K562 (cell line): ENCODE results near the gene GPX7. TPM values are rescaled to one million over a fixed set of nuclear protein-coding genes. Genes with fewer than 3 reads are reported as not detected.

Source experiments
- CTCF ChIP-seq, 3 experiments: IDR thresholded peaks in 2 of 3; conservative IDR thresholded peaks in 1 of 3; 2 replicates each; pipeline ENCODE4 v1.5.1; 2011 to 2012; ENCODE audit warnings: low read length in 3 of 3, mild to moderate bottlenecking in 3 of 3, control low read depth in 2 of 3, improper control_type of control experiment in 1 of 3, inconsistent platforms in 1 of 3, low read depth in 1 of 3, mixed read lengths in 1 of 3, moderate library complexity in 1 of 3; ENCODE audit not compliant: insufficient read depth in 2 of 3
- ELF2 ChIP-seq: fragments of 250-450 bp; sonication (Bioruptor Pico); IDR thresholded peaks from 2 replicates; pipeline ENCODE4 v1.5.0; 2021; ENCODE audit warnings: mild to moderate bottlenecking
- MAZ ChIP-seq, 2 experiments: fragments of 450-650 bp in 1 of 2; sonication (generic) in 1 of 2; formaldehyde crosslinking; IDR thresholded peaks in 1 of 2; conservative IDR thresholded peaks in 1 of 2; 2 replicates each; pipeline versions ENCODE4 v1.4.0 to v1.5.0; 2020; ENCODE audit warnings: mild to moderate bottlenecking in 1 of 2, missing genetic modification reagents in 1 of 2
- NCOA2 ChIP-seq, 2 experiments: fragments of 450-650 bp; IDR thresholded peaks; 2 replicates each; pipeline ENCODE4 v1.6.1; 2018; ENCODE audit warnings: mild to moderate bottlenecking in 2 of 2, moderate library complexity in 1 of 2; ENCODE audit not compliant: partially characterized antibody in 2 of 2
- PHF20 ChIP-seq: fragments of 450-650 bp; IDR thresholded peaks from 2 replicates; pipeline ENCODE4 v1.6.1; 2018; ENCODE audit not compliant: partially characterized antibody
- REST ChIP-seq, 2 experiments: fragments of 450-650 bp; formaldehyde crosslinking in 1 of 2; IDR thresholded peaks; 2 replicates each; pipeline versions ENCODE4 v1.4.0 to v1.6.1; 2014 to 2020; ENCODE audit warnings: mild to moderate bottlenecking in 2 of 2, borderline replicate concordance in 1 of 2, low read depth in 1 of 2
- ZNF263 ChIP-seq: sonication (generic); formaldehyde crosslinking; IDR thresholded peaks from 2 replicates; pipeline ENCODE4 v1.8.0; 2022; ENCODE audit warnings: mild to moderate bottlenecking, missing genetic modification reagents, borderline replicate concordance
- ZNF407 ChIP-seq: fragments of 450-650 bp; IDR thresholded peaks from 2 replicates; pipeline ENCODE4 v1.6.1; 2016; ENCODE audit warnings: low read depth
- polyA plus RNA-seq, 8 experiments: library from polyadenylated mRNA; depleted of rRNA in 4 of 8; stranded (reverse) in 5 of 8; unstranded in 3 of 8; fragments of >200 nt; fragmentation: Nextera tagmentation in 2 of 8; fragmentation: Illumina TruSeq in 1 of 8; extraction: Ambion mirVana in 2 of 8; extraction: Trizol in 1 of 8; gene quantifications; 2 replicates each; pipeline versions ENCODE4 v1.2.1 to v1.2.3, GENCODE V29; 2011 to 2014; ENCODE audit warnings: inconsistent platforms in 1 of 8, missing spikeins in 1 of 8
- total RNA-seq, 7 experiments: library from RNA; depleted of rRNA in 6 of 7; stranded (reverse); fragments of >200 nt in 6 of 7; fragmentation: Illumina TruSeq in 2 of 7; extraction: Trizol in 2 of 7; gene quantifications; 2 replicates each; pipeline versions ENCODE4 v1.2.1 to v1.2.3, GENCODE V29; 2011 to 2021; ENCODE audit warnings: low replicate concordance in 1 of 7

Gene GPX7
- total and polyA plus RNA-seq, 9 of the 15 experiments (the other 6 are each of a cell fraction or from before 2014, with no cell fraction given), result 0.08 TPM; not detected in 8

GRCh38 chr1:52567943-52568342 is 34.2 kb upstream of the GPX7 start (continued):
- TF ChIP-seq REST (IDR thresholded peaks at IDR 0.05; ENCODE audit: borderline replicate concordance) (no peak; the same call in 1 of the 2 replicates), REST (CRISPR knock-in tag; IDR thresholded peaks at IDR 0.05; ENCODE audit: low read depth) (no peak), ELF2 (CRISPR knock-in tag) (no peak), ZNF263 (peak; percentile 82), CTCF (IDR thresholded peaks at IDR 0.05 in 2 of 3, conservative IDR thresholded peaks at IDR 0.05 in 1 of 3; ENCODE audit: insufficient read depth in 2 of 3, low read depth in 1 of 3, low read length in 3 of 3) (peak in 1 of 3 experiments; percentile 40; a peak in 1 of 6 replicates), MAZ (CRISPR knock-in tag; conservative IDR thresholded peaks at IDR 0.05 in 1 of 2, IDR thresholded peaks at IDR 0.05 in 1 of 2) (peak in 1 of 2 experiments; percentile 37; a peak in 1 of 4 replicates), NCOA2 (IDR thresholded peaks at IDR 0.05; ENCODE audit: partially characterized antibody in 2 of 2) (no peak), ZNF407 (peak; percentile 52; the same call in 1 of the 2 replicates), PHF20 (peak; percentile 10)
